Vagina (tissue), 2 donors: ENCODE results near the gene PLD3. TPM values are rescaled to one million over a fixed set of nuclear protein-coding genes. Genes with fewer than 3 reads are reported as not detected.
"Not testable (repeated sequence)": the region's sequence is repeated elsewhere in the genome, so short reads cannot be mapped to it uniquely, and the experiment has no call there.

Experiments used
- DNase-seq, 2 donors: peaks; one replicate each; pipeline ENCODE4 v3.0.0-alpha.2; 2017; ENCODE audit errors: extremely low spot score in 2 of 2
- H3K27ac ChIP-seq: fragments of 200-600 bp; sonication (generic); one replicate; pipeline ENCODE4 v1.5.1; 2019
- H3K27me3 ChIP-seq: fragments of 200-600 bp; sonication (generic); one replicate; pipeline ENCODE4 v1.5.1; 2019
- H3K36me3 ChIP-seq, 2 donors: fragments of 200-600 bp; sonication (generic); one replicate each; pipeline ENCODE4 v1.5.1; 2017 to 2019
- H3K4me1 ChIP-seq: fragments of 200-600 bp; sonication (generic); one replicate; pipeline ENCODE4 v1.5.1; 2019
- H3K4me3 ChIP-seq, 2 donors: fragments of 200-600 bp; sonication (generic); 1 replicate in 1 of 2; 2 replicates in 1 of 2; pipeline ENCODE4 v1.5.1; 2016 to 2019
- H3K9me3 ChIP-seq: fragments of 200-600 bp; sonication (generic); one replicate; pipeline ENCODE4 v1.5.1; 2019
- CTCF ChIP-seq, 3 experiments: fragments of 450-650 bp in 2 of 3; fragments of 200-600 bp in 1 of 3; sonication (generic) in 1 of 3; IDR thresholded peaks; one replicate each; pipeline ENCODE4 v1.5.1; 2017 to 2019; ENCODE audit warnings: antibody characterized with exemption in 3 of 3, mild to moderate bottlenecking in 2 of 3, moderate library complexity in 2 of 3
- POLR2A ChIP-seq, 2 donors: fragments of 450-650 bp; IDR thresholded peaks; one replicate each; pipeline ENCODE4 v1.6.1; 2017; ENCODE audit warnings: antibody characterized with exemption in 2 of 2, mild to moderate bottlenecking in 2 of 2, moderate library complexity in 2 of 2
- POLR2AphosphoS5 ChIP-seq, 2 donors: sonication (generic); formaldehyde crosslinking; IDR thresholded peaks; one replicate each; pipeline ENCODE4 v1.9.0; 2017; ENCODE audit warnings: antibody characterized with exemption in 2 of 2, mild to moderate bottlenecking in 2 of 2, low read depth in 1 of 2; ENCODE audit not compliant: insufficient read depth in 1 of 2
- intact Hi-C: fragments of 100-400 bp; cut with DNase I; formaldehyde crosslinking; loops from one replicate; pipeline ENCODE4 v1.15.1; 2023
- total RNA-seq: library from RNA; depleted of rRNA; stranded (reverse); fragments of >200 nt; gene quantifications from one replicate; pipeline ENCODE4 v1.2.3, GENCODE V29; 2016

PLD3 gene
- total RNA-seq, 1 donor from 2014 or later = 177 TPM

DNA sequence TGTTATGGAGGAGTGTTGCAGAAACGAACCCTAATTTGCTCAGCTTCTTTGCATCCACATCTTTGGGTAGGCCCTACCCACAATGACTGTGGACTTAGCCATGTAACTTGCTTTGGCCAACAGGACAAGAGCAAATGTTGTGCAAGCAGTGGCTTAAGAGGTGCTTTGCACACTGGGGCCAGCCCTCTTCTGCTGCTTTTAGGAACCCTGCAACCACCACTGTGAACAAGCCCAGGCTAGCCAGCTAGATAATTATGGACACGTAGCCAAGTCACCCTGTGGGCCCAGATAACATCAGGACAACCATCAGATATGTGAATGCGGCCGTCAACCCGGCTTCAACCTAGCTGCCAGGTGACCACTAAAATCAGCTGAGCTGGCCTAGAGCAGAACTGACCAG is 17.4 kb upstream of the PLD3 start:
- DNase-seq = no peak
- Histone ChIP-seq H3K4me3 (no peak overlapping the region), H3K36me3 (peaks cover 0 to 66% of the 10 kb centered on the region in 2 donors), H3K4me1 (no peaks in the 10 kb centered on the region), H3K27me3 (no peaks in the 10 kb centered on the region), H3K27ac (no peak overlapping the region), H3K9me3 (no peaks in the 10 kb centered on the region)
- intact Hi-C loops = no loop called here
- TF ChIP-seq POLR2A (IDR thresholded peaks at IDR 0.05) (no peak), CTCF (IDR thresholded peaks at IDR 0.05) (no peak), POLR2AphosphoS5 (IDR thresholded peaks at IDR 0.05; ENCODE audit: insufficient read depth in 1 of 2, low read depth in 1 of 2) (no peak)

DNA sequence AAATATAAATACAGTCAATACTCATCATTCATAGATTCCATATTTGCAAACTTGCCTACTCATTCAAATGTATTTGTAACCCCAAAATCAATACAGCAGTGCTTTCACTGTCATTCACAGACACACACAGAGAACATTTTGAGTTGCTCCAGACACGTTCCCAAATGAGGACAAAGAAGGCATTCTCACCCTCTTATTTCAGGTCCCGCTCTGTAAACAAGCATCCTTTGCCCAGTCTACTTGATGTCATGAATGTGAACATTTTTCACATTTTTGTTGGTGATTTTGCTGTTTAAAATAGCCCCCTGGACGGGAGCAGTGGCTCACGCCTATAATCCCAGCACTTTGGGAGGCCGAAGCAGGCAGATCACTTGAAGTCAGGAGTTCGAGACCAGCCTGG is 15.8 kb upstream of the PLD3 start:
- Histone ChIP-seq H3K9me3 (no peaks in the 10 kb centered on the region), H3K4me3 (no peak overlapping the region), H3K36me3 (peaks cover 0 to 61% of the 10 kb centered on the region in 2 donors), H3K27ac (no peak overlapping the region), H3K27me3 (no peaks in the 10 kb centered on the region), H3K4me1 (no peaks in the 10 kb centered on the region)
- DNase-seq = no peak
- intact Hi-C loops = no loop called here
- TF ChIP-seq POLR2A (IDR thresholded peaks at IDR 0.05) (no peak), CTCF (IDR thresholded peaks at IDR 0.05) (no peak), POLR2AphosphoS5 (IDR thresholded peaks at IDR 0.05; ENCODE audit: insufficient read depth in 1 of 2, low read depth in 1 of 2) (no peak)

DNA sequence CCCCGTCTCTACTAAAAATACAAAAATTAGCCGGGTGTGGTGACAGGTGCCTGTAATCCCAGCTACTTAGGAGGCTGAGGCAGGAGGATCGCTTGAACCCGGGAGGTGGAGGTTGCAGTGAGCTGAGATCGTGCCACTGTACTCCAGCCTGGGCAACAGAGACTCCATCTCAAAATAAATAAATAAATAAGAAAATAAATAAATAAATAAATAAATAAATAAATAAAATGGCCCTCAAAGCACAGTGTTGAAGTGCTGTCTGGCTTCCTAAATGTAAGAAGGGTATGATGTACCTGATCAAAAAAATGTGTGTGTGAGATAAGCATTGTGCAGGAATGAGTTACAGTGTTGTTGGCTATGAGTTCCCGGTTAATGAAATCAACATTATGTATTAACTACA is 15.4 kb upstream of the PLD3 start:
- H3K36me3 ChIP-seq = peaks cover 0 to 57% of the 10 kb centered on the region in 2 donors
- H3K27ac ChIP-seq, intact Hi-C loops: not testable (repeated sequence)

GRCh38 chr19:40335101-40335500 is 13.4 kb upstream of the PLD3 start:
- no peak for DNase-seq
- Histone ChIP-seq H3K36me3 (peaks cover 0 to 64% of the 10 kb centered on the region in 2 donors), H3K27ac (no peak overlapping the region), H3K4me1 (no peaks in the 10 kb centered on the region), H3K9me3 (no peaks in the 10 kb centered on the region), H3K27me3 (no peaks in the 10 kb centered on the region), H3K4me3 (no peak overlapping the region)
- TF ChIP-seq CTCF (IDR thresholded peaks at IDR 0.05) (no peak), POLR2AphosphoS5 (IDR thresholded peaks at IDR 0.05; ENCODE audit: insufficient read depth in 1 of 2, low read depth in 1 of 2) (no peak), POLR2A (IDR thresholded peaks at IDR 0.05) (no peak)
- intact Hi-C loops = no loop called here

More for the DNA sequence above, 15.4 kb upstream of the PLD3 start:
- H3K4me3 ChIP-seq, H3K4me1 ChIP-seq, H3K27me3 ChIP-seq, H3K9me3 ChIP-seq, DNase-seq: not testable (repeated sequence)

GRCh38 chr19:40335855-40336600 is 12.5 kb upstream of the PLD3 start:
- Histone ChIP-seq H3K4me3 (no peak overlapping the region), H3K9me3 (no peaks in the 10 kb centered on the region), H3K27me3 (no peaks in the 10 kb centered on the region), H3K4me1 (no peaks in the 10 kb centered on the region), H3K36me3 (peaks cover 0 to 58% of the 10 kb centered on the region in 2 donors), H3K27ac (no peak overlapping the region)
- intact Hi-C loops = no loop called here
- TF ChIP-seq POLR2A (IDR thresholded peaks at IDR 0.05) (no peak), POLR2AphosphoS5 (IDR thresholded peaks at IDR 0.05; ENCODE audit: insufficient read depth in 1 of 2, low read depth in 1 of 2) (no peak), CTCF (IDR thresholded peaks at IDR 0.05) (no peak)
- no peak for DNase-seq
